D721Med (cell line): ENCODE data around the gene PIK3R1.

Source experiments
- DNase-seq: peaks from one replicate; pipeline ENCODE4 v3.0.0; 2011; ENCODE audit warnings: low spot score; ENCODE audit not compliant: insufficient read length
- FAIRE-seq: peaks from 2 replicates; lab custom pipeline; 2011; peaks lifted over from hg19 to GRCh38; lab: Jason Lieb, UNC
- TF ChIP-seq, protein P1 (sequence below): IDR thresholded peaks from 2 replicates; pipeline ENCODE4 v1.5.1; 2012; ENCODE audit warnings: mild to moderate bottlenecking, control low read depth; ENCODE audit not compliant: insufficient read depth; ENCODE audit errors: missing control alignments

PIK3R1 gene

GRCh38 chr5:68182534-68182933, 33.0 kb upstream of the PIK3R1 start:
- DNase-seq = no peak
- FAIRE-seq = no peak
- TF ChIP-seq, protein P1, sequence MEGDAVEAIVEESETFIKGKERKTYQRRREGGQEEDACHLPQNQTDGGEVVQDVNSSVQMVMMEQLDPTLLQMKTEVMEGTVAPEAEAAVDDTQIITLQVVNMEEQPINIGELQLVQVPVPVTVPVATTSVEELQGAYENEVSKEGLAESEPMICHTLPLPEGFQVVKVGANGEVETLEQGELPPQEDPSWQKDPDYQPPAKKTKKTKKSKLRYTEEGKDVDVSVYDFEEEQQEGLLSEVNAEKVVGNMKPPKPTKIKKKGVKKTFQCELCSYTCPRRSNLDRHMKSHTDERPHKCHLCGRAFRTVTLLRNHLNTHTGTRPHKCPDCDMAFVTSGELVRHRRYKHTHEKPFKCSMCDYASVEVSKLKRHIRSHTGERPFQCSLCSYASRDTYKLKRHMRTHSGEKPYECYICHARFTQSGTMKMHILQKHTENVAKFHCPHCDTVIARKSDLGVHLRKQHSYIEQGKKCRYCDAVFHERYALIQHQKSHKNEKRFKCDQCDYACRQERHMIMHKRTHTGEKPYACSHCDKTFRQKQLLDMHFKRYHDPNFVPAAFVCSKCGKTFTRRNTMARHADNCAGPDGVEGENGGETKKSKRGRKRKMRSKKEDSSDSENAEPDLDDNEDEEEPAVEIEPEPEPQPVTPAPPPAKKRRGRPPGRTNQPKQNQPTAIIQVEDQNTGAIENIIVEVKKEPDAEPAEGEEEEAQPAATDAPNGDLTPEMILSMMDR = no peak

GRCh38 chr5:68187268-68188055, 28.1 kb upstream of the PIK3R1 start:
- TF ChIP-seq, protein P1 = no peak
- no peak for FAIRE-seq
- no peak for DNase-seq

DNA sequence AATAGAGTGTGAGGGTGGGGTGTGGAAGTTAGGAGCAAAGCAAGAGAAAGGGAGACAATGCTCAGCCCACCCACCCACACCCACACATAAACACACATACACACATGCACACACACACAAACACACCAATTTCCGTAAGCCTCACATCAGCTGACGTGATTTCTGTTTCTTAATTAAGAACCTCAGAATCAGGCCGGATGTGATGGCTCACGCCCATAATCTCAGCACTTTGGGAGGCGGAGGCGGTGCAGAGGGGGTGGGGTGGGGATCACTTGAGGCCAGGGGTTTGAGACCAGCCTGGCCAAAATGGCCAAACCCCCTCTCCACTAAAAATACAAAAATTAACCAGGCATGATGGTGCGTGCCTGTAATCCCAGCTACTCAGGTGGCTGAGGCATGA, 26.4 kb upstream of the PIK3R1 start:
- FAIRE-seq = no peak
- DNase-seq = no peak
- TF ChIP-seq, protein P1 = no peak

DNA sequence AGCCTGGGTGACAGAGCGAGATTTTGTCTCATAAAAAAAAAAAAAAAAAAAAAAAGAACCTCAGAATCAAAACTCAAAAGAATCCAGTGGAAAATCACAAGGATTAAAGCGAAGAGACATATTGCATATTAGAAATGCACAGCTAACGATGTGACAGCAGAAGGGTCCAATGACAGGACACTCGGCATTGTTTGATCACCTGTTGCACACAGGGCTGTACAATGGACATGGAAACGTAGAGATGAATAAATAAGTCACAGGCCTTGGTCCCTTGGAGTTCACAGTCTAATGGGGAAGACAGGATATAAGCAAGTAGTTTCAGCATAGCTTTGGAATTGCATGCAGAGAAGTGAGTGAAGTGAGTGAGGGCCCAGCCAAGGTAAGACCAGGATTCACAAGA, 25.9 kb upstream of the PIK3R1 start:
- FAIRE-seq = no peak
- TF ChIP-seq, protein P1 = no peak
- no peak for DNase-seq

- TF ChIP-seq, protein P1 = no peak
- no peak for DNase-seq
- no peak for FAIRE-seq
Observed at GRCh38 chr5:68190619-68191018, 24.9 kb upstream of the PIK3R1 start.

GRCh38 chr5:68191083-68191791, 24.3 kb upstream of the PIK3R1 start:
- no peak for DNase-seq
- FAIRE-seq = no peak

More at GRCh38 chr5:68191083-68191791, 24.3 kb upstream of the PIK3R1 start:
- TF ChIP-seq, protein P1 = no peak
